ENCODE measurements around the gene CDC45. TPM values are rescaled to one million over a fixed set of nuclear protein-coding genes. Genes with fewer than 3 reads are reported as not detected.

CDC45 gene, protein sequence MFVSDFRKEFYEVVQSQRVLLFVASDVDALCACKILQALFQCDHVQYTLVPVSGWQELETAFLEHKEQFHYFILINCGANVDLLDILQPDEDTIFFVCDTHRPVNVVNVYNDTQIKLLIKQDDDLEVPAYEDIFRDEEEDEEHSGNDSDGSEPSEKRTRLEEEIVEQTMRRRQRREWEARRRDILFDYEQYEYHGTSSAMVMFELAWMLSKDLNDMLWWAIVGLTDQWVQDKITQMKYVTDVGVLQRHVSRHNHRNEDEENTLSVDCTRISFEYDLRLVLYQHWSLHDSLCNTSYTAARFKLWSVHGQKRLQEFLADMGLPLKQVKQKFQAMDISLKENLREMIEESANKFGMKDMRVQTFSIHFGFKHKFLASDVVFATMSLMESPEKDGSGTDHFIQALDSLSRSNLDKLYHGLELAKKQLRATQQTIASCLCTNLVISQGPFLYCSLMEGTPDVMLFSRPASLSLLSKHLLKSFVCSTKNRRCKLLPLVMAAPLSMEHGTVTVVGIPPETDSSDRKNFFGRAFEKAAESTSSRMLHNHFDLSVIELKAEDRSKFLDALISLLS
- total RNA-seq, result 1.7 and 3.1 TPM in 2 replicates

DNA sequence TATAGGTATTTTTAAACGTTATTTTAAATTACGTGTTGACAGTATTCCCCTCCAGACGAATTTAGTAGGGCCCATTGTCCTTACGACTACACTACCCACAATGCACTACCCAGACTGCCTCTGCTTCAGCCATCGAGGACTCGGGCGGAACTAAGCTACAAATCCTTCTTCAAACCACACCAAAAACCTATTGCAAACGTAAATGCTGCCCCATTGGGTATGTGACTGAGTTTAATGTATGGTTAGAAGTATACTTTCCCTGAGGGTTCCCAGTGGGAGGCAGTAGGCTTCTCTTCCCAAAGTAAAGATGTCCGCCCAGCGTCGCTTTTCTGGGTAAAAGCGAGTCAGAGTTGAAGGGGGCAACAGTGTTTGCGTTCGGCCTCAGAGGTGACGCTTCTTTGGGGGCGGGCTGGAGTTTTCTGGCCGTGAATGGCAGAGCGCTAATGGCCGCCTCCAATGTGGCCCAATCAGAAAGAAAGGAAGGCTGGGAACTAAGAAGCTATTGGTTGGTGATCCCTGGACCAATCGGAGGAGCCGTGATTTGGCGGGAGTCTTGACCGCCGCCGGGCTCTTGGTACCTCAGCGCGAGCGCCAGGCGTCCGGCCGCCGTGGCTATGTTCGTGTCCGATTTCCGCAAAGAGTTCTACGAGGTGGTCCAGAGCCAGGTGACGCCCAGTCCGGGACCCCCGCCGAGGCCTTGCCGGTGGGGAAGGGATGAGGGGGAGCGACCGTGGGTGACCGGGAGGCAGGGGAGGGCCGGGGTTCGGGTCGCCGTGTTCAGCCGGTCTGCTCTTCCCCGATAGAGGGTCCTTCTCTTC is at the start of gene CDC45:
CDC45 (plus strand) TSS at position 566 of the 818 bp plus-strand sequence; CDS start at position 615, 49 bp downstream.

DNA sequence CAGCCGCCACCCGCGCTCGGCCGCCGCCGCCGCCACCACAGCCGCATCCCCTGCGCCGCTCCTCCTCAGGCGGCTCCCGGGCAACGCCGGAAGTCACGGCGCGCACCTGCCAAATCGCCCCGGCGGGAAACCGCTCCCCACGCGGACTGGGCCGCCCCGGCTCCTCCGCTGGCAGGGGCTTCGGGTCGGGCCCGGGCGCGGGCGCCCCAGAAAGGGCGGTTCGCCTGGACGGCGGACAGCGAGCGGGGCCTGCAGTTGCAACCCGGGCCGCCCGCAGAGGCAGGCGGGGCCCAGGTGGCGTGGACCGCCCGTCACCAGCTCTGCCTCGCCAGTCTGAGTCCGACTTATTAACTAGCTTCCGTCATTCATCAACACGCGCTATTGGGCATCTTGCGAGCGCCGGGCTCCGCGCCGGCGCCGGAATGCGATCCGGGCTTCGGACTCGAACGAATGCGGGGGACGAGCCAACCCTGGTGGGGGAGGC is 48.0 kb upstream of the CDC45 start, which contains the start of gene HIRA:
HIRA (minus strand) TSS at position 85 of the 484 bp plus-strand sequence. CDS start 257 bp downstream, outside the sequence.

DNA sequence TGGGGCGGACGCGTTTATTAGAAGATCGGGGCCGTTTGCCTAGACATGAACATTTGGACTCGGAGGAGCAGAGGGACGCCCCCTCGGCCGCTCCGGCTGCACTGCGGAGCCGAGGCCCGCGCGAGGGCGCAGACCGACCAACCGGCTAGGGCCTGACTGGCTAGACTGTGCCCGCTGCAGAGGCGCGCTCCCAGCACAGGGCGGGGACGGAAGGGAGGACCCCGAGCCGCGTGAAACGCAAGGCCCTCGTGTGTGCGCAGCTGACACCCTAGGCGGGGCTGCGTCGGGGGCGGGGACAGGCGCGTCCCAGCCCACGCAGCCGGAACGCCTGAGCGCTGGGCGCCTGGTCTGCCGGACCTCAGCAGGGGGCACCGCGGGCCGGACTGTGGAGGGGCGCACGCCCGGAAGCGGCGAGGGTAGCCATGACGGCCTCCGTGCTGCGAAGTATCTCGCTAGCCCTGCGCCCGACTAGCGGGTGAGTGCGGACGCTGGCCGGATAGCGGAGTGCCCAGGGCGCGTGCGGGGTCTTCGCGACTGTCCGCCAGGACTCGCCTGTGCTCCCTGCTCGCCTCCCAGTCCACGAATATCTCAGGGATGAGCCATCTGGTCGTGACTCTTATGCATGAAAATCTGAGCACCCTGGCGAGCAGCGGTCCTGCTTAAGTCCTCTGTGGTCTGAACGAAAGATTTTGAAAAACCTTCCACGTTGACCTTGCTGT is 47.4 kb upstream of the CDC45 start, which contains the start of gene MRPL40:
MRPL40 (plus strand) TSS at position 413 of the 719 bp plus-strand sequence; CDS start at position 423, 10 bp downstream.

DNA sequence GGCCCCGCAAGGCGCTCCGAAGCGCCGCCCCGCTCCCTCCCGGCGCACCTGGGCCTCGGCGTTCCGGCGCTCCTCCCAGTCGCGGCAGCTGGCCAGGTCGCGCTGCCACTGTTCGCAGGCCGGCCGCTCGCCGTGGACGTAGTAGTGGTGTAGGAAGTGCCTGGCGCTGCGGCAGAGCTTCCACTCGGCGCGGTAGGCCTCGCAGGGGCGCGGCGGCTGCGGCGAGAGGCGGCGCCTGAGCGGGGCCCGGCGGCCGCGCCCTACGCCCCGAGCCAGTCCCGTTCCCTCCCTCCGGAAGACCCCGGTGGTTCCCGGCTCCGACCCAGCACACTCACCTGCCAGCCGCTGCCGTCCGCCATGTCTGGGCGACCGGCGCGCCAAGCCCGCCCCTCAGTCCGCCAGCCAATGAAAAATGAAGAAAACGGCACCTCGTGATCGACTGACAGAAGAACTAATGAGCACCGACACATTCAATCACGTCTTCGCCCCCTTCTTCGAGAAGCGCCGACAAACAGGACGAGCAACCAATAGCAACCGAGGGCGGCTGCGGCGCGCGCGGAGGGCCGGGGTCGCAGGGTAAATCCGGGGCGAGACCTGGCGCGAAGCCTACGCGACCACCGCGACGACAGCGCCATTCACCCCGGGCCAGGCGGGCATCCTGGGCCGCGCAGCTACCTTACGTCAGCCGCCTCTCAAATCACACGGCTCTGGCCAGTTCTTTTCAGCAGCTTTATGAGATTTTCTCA is 32.2 kb upstream of the CDC45 start, which contains the start of gene C22orf39:
C22orf39 (minus strand) TSS at position 382 of the 746 bp plus-strand sequence; CDS start at position 359, 23 bp downstream.

DNA sequence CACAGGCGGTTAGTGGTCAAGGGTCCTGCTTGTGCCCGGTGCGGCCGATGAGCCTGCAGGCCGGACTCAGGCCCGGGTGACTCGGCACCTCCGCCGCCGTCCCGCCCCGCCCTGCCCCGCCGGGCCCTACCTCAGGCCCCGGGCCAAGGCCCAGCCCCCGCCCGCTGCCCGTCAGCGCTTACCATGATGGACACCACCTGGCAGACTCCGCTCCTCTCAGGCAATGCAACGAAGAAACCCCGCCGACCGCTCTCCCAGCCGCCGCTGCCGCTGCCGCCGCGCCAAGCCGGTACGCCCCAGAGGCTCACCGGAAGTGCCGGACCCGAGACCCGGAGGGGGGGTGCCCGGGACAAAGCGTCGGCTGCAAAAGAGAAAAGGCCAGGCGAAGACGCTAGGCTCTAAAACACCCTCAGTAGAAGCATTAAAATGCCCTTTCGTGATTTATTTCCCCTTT is 792 bp upstream of the CDC45 start, which contains the start of gene UFD1:
UFD1 (minus strand) TSS at position 293 of the 454 bp plus-strand sequence; CDS start at position 185, 108 bp downstream.

DNA sequence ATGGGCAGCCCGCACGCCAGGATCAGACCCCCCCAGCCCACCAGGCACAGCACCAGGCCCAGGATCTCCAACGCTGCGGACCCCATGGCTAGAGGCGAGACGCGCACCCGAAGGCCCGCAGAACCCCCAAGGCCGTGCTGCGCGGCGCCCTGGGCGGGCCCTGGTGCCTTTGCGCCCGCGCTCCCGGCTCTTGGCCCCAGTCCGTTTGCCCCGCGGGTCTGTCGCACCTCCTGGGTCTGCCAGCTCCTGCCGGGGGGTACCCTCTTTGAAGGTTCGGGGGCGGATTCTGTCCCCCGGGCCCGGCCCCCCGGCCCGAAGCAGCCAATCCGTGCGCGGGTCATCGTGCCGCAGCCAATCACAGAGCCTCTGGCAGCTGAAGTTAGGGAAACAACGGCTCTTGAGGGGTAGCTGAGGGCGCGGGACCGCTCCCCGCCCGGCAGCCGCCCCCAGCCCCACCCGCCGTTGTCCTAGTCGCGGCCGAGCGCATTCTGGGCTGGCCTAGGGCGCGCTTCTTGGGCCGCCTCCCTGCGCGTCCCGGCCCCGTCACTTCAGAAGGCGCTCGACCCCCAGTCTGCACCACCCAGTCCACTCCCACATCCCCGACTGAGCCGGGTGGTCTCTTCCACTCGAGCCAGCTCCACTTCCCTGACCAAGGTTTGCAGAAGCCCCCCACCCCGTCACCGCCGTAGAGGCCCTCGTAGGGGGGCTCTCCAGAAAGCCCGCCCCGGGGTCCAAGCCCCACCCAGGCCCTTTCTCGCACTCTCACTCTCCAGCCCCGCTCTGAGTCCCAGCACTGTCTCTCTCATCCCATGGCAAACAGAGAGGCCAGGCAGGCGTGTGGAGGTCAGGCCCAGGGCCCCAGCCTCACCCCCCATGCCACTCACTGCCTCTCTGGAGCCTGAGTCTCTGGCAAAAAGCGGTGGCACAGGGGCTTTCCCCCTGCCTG is 44.7 kb downstream of the CDC45 start, which contains the start of gene CLDN5:
CLDN5 (minus strand) TSS at position 241 of the 946 bp plus-strand sequence; CDS start at position 86, 155 bp downstream.

Other genes with a start within 250 kb of the CDC45 start
- gene CLTCL1, start 188.2 kb upstream of the CDC45 start, total RNA-seq, result 7.0 and 7.8 TPM in 2 replicates
- 19.5 and 21.3 TPM in 2 replicates for gene HIRA, start 48.2 kb upstream of the CDC45 start, total RNA-seq
- gene MRPL40, start 47.4 kb upstream of the CDC45 start, total RNA-seq, result 49.2 and 54.9 TPM in 2 replicates
- gene C22orf39, start 32.2 kb upstream of the CDC45 start, total RNA-seq, result 19.9 and 23.1 TPM in 2 replicates
- 51.5 and 57.0 TPM in 2 replicates for gene UFD1, start 727 bp upstream of the CDC45 start, total RNA-seq
- 0.28 and 2.5 TPM in 2 replicates for gene CLDN5, start 44.5 kb downstream of the CDC45 start, total RNA-seq
- 10.0 and 22.6 TPM in 2 replicates for gene SEPTIN5, start 234.6 kb downstream of the CDC45 start, total RNA-seq
- gene GP1BB, start 243.6 kb downstream of the CDC45 start, total RNA-seq, result 1.00 and 1.5 TPM in 2 replicates

Data from smooth muscle cell of bladder (primary cell).